SH-SY5Y (cell line): ENCODE results near the gene LACRT.

Experiments used
- GATA2 ChIP-seq: IDR thresholded peaks from 2 replicates; pipeline ENCODE4 v1.6.1; 2011; ENCODE audit warnings: mild to moderate bottlenecking, low read depth, low read length
- GATA3 ChIP-seq: IDR thresholded peaks from 2 replicates; pipeline ENCODE4 v1.6.1; 2011; ENCODE audit warnings: low read depth, mild to moderate bottlenecking, low read length, moderate library complexity

GRCh38 chr12:54603173-54603814 lies 31.4 kb downstream of the LACRT start:
- no peak for TF ChIP-seq GATA3
- no peak for TF ChIP-seq GATA2
